ENCODE results near the gene DCXR. TPM values are rescaled to one million over a fixed set of nuclear protein-coding genes. Genes with fewer than 3 reads are reported as not detected.

The DCXR gene
- total and polyA plus RNA-seq, 2 of the 13 experiments (the other 11 are each of a cell fraction or from before 2014, with no cell fraction given), result 287 to 311 TPM

DNA sequence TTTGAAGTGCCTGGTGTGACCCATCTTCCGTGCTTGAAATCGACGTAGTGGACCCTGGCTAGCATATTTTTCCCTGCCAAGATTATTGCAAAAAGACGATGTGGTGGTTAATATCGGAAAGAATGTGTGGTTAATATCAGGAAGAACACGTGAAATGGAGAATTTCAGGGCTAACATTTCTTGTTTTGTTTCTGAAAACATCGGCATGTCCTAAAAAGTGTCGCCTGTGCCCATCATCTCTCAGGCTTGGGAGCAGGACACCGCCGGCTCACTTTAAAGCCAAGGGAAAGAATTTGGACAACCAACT is 345 bp upstream of the DCXR start (continued):
- TF ChIP-seq ZIK1 (CRISPR knock-in tag; IDR thresholded peaks at IDR 0.05; ENCODE audit: borderline replicate concordance, low read depth), result no peak
- 0 out of 2 replicates have a peak, but pooled peaks have one; percentile 3 for TF ChIP-seq WIZ (CRISPR knock-in tag; IDR thresholded peaks at IDR 0.05)

DNA sequence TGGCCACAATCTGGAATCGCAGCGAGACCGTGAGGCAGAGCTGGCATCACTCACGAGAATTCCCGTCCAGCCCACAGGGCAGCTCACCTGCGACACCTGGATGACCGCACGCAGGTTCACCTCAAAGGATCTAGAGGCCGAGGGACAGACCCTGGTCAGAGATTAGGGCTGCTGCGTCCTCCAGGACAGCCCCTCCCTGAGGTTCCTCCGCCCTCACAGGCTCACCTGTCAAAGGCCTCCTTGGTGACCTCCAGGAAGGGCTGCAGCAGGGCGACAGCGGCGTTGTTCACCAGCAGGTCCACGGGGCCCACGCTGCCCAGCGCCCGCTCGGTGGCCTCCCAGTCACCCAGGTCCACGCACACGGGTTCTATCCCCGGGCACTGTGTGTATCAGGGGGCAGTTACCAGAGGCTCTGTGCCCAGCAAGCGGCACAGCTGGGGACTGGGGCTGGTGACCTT is 834 bp downstream of the DCXR start:
- FAIRE-seq, result no peak
- peak overlapping the region; percentile 95 for H3K4me2 ChIP-seq (ENCODE audit: low read depth, low read length)
- peak overlapping the region; percentile 87 to 98 (median 93) for H3K4me3 ChIP-seq (replicated peaks in 1 of 3; ENCODE audit: insufficient read depth in 1 of 3, low read depth in 2 of 3, low read length in 3 of 3)
- H3K79me2 ChIP-seq (ENCODE audit: insufficient read depth, low read length), result peaks cover 13% of the 10 kb centered on the region
- H4K20me1 ChIP-seq (ENCODE audit: insufficient read depth, low read length), result peaks cover 20% of the 10 kb centered on the region
- H3K4me1 ChIP-seq (ENCODE audit: insufficient read depth, low read length), result peaks cover 59% of the 10 kb centered on the region
- ChIA-PET CTCF (ENCODE audit: low intra/inter-chr PET ratio, low total read pairs) (interaction anchor here (1.8 kb wide), 1 partner anchor 78 kb away, joined by 7 read pairs; no protein-coding TSS in a partner anchor), POLR2A (interaction anchor here (0.9 to 6.2 kb wide), 10 partner anchors 14 to 215 kb away, joined by 3 to 112 read pairs (median 14); partner anchors contain the start of genes ARHGDIA, CENPX, FASN and LRRC45)
- peaks cover 5 to 12% of the 10 kb centered on the region in 2 experiments for H3K36me3 ChIP-seq (replicated peaks in 1 of 2; ENCODE audit: control insufficient read depth in 1 of 2, insufficient read depth in 2 of 2, low read length in 2 of 2)
- no peak for ATAC-seq
- H3K27me3 ChIP-seq (ENCODE audit: control insufficient read depth in 1 of 2, insufficient read depth in 2 of 2, low read length in 2 of 2), result no peaks in the 10 kb centered on the region
- H3K27ac ChIP-seq (ENCODE audit: extremely low read length, insufficient read depth, low read length), result peak overlapping the region; percentile 91
- WGBS (ENCODE audit: low lambda C conversion rate), result 18% methylated on average over 13 of the region's 23 CpGs
- H3K9me3 ChIP-seq (ENCODE audit: low read length), result no peaks in the 10 kb centered on the region
- H3K9ac ChIP-seq (ENCODE audit: insufficient read depth, low read depth, low read length), result peak overlapping the region; percentile 91
- intact Hi-C loops (cut with micrococcal nuclease; ENCODE audit: unreplicated experiment), result loop anchor here (1.0 to 5.0 kb wide), 5 partner anchors 13 to 116 kb away; partner anchors contain the start of genes GPS1, LRRC45 and RFNG
- no TSS peak for BruUV-seq (replicated peaks)
- DNase-seq (ENCODE audit: low spot score), result no peak
- in situ Hi-C loops (cut with HindIII; ENCODE audit: extremely low pct_ligation_motif_present, low pct_unique_long_range_greater_than_20kb), result loop anchor here (5.0 kb wide), 1 partner anchor 121 kb away; no protein-coding TSS in a partner anchor
- H2AFZ ChIP-seq (ENCODE audit: low read length), result no peak overlapping the region
- TF ChIP-seq ZNF484 (CRISPR knock-in tag; IDR thresholded peaks at IDR 0.05; ENCODE audit: borderline replicate concordance, low read depth) (no peak), GLI4 (CRISPR knock-in tag; IDR thresholded peaks at IDR 0.05; ENCODE audit: borderline replicate concordance) (no peak), ZNF121 (CRISPR knock-in tag; IDR thresholded peaks at IDR 0.05) (no peak), SOX5 (CRISPR knock-in tag; IDR thresholded peaks at IDR 0.05; ENCODE audit: borderline replicate concordance) (no peak), NR1H2 (CRISPR knock-in tag; IDR thresholded peaks at IDR 0.05; ENCODE audit: borderline replicate concordance, low read depth) (peak; percentile 15; the same call in 1 of the 2 replicates), ZNF235 (CRISPR knock-in tag; IDR thresholded peaks at IDR 0.05; ENCODE audit: borderline replicate concordance) (no peak), RBM22 (optimal IDR thresholded peaks at IDR 0.05; ENCODE audit: low read length) (no peak), NKX3-1 (CRISPR knock-in tag; IDR thresholded peaks at IDR 0.05) (no peak), ZNF143 (CRISPR knock-in tag; IDR thresholded peaks at IDR 0.05) (peak; percentile 9), ZFP36L2 (CRISPR knock-in tag; IDR thresholded peaks at IDR 0.05) (no peak), RFX1 (IDR thresholded peaks at IDR 0.05) (no peak), AGO2 (optimal IDR thresholded peaks at IDR 0.05; ENCODE audit: low read depth, low read length) (no peak), ZFP36 (IDR thresholded peaks at IDR 0.05; ENCODE audit: borderline replicate concordance, low read depth, low read length, partially characterized antibody) (no peak), ZNF124 (CRISPR knock-in tag; IDR thresholded peaks at IDR 0.05) (0 out of 2 replicates have a peak, but pooled peaks have one; percentile 18), GATAD2A (CRISPR knock-in tag; IDR thresholded peaks at IDR 0.05) (0 out of 2 replicates have a peak, but pooled peaks have one; percentile 6)
- TF ChIP-seq, protein P1, sequence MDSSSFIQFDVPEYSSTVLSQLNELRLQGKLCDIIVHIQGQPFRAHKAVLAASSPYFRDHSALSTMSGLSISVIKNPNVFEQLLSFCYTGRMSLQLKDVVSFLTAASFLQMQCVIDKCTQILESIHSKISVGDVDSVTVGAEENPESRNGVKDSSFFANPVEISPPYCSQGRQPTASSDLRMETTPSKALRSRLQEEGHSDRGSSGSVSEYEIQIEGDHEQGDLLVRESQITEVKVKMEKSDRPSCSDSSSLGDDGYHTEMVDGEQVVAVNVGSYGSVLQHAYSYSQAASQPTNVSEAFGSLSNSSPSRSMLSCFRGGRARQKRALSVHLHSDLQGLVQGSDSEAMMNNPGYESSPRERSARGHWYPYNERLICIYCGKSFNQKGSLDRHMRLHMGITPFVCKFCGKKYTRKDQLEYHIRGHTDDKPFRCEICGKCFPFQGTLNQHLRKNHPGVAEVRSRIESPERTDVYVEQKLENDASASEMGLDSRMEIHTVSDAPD (CRISPR knock-in tag; IDR thresholded peaks at IDR 0.05), result 0 out of 2 replicates have a peak, but pooled peaks have one; percentile 12
- TF ChIP-seq, protein P2, sequence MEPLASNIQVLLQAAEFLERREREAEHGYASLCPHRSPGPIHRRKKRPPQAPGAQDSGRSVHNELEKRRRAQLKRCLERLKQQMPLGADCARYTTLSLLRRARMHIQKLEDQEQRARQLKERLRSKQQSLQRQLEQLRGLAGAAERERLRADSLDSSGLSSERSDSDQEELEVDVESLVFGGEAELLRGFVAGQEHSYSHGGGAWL (CRISPR knock-in tag; IDR thresholded peaks at IDR 0.05), result no peak
- TF ChIP-seq, protein P3, sequence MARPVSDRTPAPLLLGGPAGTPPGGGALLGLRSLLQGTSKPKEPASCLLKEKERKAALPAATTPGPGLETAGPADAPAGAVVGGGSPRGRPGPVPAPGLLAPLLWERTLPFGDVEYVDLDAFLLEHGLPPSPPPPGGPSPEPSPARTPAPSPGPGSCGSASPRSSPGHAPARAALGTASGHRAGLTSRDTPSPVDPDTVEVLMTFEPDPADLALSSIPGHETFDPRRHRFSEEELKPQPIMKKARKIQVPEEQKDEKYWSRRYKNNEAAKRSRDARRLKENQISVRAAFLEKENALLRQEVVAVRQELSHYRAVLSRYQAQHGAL (CRISPR knock-in tag; IDR thresholded peaks at IDR 0.05; ENCODE audit: not compliant biosample characterization), result no peak
- TF ChIP-seq, protein P4, sequence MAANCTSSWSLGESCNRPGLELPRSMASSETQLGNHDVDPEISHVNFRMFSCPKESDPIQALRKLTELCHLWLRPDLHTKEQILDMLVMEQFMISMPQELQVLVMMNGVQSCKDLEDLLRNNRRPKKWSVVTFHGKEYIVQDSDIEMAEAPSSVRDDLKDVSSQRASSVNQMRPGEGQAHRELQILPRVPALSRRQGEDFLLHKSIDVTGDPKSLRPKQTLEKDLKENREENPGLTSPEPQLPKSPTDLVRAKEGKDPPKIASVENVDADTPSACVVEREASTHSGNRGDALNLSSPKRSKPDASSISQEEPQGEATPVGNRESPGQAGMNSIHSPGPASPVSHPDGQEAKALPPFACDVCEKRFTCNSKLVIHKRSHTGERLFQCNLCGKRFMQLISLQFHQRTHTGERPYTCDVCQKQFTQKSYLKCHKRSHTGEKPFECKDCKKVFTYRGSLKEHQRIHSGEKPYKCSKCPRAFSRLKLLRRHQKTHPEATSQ (CRISPR knock-in tag; IDR thresholded peaks at IDR 0.05; ENCODE audit: borderline replicate concordance), result peak; percentile 67; the same call in 1 of the 2 replicates
